ENCODE measurements around the gene MMP26. TPM values are rescaled to one million over a fixed set of nuclear protein-coding genes. Genes with fewer than 3 reads are reported as not detected.

Gene MMP26
- total RNA-seq, 4 donors from 2014 or later: not detected

GRCh38 chr11:4665424-4665823, 39.2 kb upstream of the MMP26 start:
- DNase-seq (ENCODE audit: low spot score in 2 of 2): no peak
- 73 to 78% methylated on average over 2 of the region's 2 CpGs for WGBS, 2 donors

DNA sequence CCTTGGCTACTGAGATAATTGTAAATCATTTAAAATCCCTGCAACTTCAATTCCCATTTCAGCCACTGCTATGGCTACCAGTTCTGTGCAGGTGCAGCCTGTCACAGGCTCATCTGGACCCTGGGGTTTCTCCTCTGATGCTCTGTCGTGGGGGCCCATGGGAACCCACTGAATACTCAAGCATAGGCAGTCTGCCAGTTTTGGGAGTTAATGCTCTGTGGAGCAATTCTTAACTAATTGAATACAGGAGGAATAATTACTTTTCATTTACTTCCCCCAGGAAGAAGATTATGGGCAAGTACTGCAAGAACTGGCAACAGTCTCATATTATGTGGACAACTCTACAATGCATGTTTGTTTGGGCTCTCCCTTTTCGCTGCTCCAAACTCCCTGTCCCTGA, 32.8 kb upstream of the MMP26 start:
- WGBS, 2 donors: 69 to 74% methylated on average over 2 of the region's 2 CpGs
- no peak overlapping the region for H3K4me3 ChIP-seq (ENCODE audit: low read depth, poor library complexity, severe bottlenecking)
- intact Hi-C loops (cut with DNase I; ENCODE audit: low total_unique reads): no loop called here
- no peak for DNase-seq (ENCODE audit: low spot score in 2 of 2)
- TF ChIP-seq CTCF (IDR thresholded peaks at IDR 0.05) (no peak), POLR2A (IDR thresholded peaks at IDR 0.05) (no peak)

More at GRCh38 chr11:4665424-4665823, 39.2 kb upstream of the MMP26 start:
- TF ChIP-seq POLR2A (IDR thresholded peaks at IDR 0.05) (no peak), CTCF (IDR thresholded peaks at IDR 0.05) (no peak)
- H3K4me3 ChIP-seq (ENCODE audit: low read depth, poor library complexity, severe bottlenecking): no peak overlapping the region
- intact Hi-C loops (cut with DNase I; ENCODE audit: low total_unique reads): no loop called here

- TF ChIP-seq POLR2A (IDR thresholded peaks at IDR 0.05) (no peak), CTCF (IDR thresholded peaks at IDR 0.05) (no peak)
- intact Hi-C loops (cut with DNase I; ENCODE audit: low total_unique reads): no loop called here
- no peak for DNase-seq (ENCODE audit: low spot score in 2 of 2)
- WGBS, 2 donors: 36 to 41% methylated on average over 3 of the region's 3 CpGs
- no peak overlapping the region for H3K4me3 ChIP-seq (ENCODE audit: low read depth, poor library complexity, severe bottlenecking)
Observed at GRCh38 chr11:4672470-4672869, 32.1 kb upstream of the MMP26 start.

DNA sequence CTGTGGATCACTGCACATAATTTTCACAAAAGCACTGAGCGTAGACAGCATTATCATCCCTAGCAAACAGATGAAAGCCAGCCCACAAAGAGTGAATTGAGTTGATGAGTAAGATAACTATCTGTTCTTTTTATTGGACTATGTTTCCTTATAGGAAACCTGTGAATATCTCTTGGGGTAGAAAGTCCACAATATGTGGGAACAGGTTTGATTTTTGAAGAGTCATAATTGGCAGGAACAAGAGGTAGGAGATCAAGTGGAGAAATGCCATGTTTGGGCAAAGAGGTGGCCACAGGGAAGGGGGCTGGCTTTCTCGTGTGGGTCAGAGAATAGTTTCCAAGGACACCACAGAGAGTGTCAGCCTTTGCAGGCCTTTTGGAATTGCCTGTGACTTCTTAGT, 30.8 kb upstream of the MMP26 start:
- TF ChIP-seq CTCF (IDR thresholded peaks at IDR 0.05) (no peak), POLR2A (IDR thresholded peaks at IDR 0.05) (no peak)
- whole genome bisulfite sequencing, 2 donors: 65 to 71% methylated on average over 2 of the region's 2 CpGs
- no peak for DNase-seq (ENCODE audit: low spot score in 2 of 2)
- intact Hi-C loops (cut with DNase I; ENCODE audit: low total_unique reads): no loop called here
- no peak overlapping the region for H3K4me3 ChIP-seq (ENCODE audit: low read depth, poor library complexity, severe bottlenecking)

GRCh38 chr11:4677948-4678347, 26.6 kb upstream of the MMP26 start:
- no peak for DNase-seq (ENCODE audit: low spot score in 2 of 2)
- 70% methylated on average over 2 of the region's 2 CpGs for WGBS, 2 donors
- no peak overlapping the region for H3K4me3 ChIP-seq (ENCODE audit: low read depth, poor library complexity, severe bottlenecking)
- TF ChIP-seq CTCF (IDR thresholded peaks at IDR 0.05): no peak
- TF ChIP-seq POLR2A (IDR thresholded peaks at IDR 0.05): no peak
- intact Hi-C loops (cut with DNase I; ENCODE audit: low total_unique reads): no loop called here

GRCh38 chr11:4680341-4680740, 24.2 kb upstream of the MMP26 start:
- DNase-seq (ENCODE audit: low spot score in 2 of 2): no peak
- WGBS, 2 donors: 38 to 44% methylated on average over 3 of the region's 3 CpGs
- intact Hi-C loops (cut with DNase I; ENCODE audit: low total_unique reads): no loop called here
- H3K4me3 ChIP-seq (ENCODE audit: low read depth, poor library complexity, severe bottlenecking): no peak overlapping the region
- TF ChIP-seq POLR2A (IDR thresholded peaks at IDR 0.05): no peak
- no peak for TF ChIP-seq CTCF (IDR thresholded peaks at IDR 0.05)

All from lower leg skin (tissue), 4 donors.